Activated CD4-positive, alpha-beta T cell treated with anti-CD3 and anti-CD28 coated beads, Interleukin-2, Interleukin-4, amounts not matched to agents 100 ng/mL and 50 ng/mL, durations not matched to agents 16 hours and 8 hours (primary cell): ENCODE data around the gene SGCD.

ENCODE experiments used
- DNase-seq: peaks from one replicate; pipeline ENCODE4 v3.0.0-alpha.2; 2020; ENCODE audit warnings: low spot score

The SGCD gene

GRCh38 chr5:156326718-156327259 lies at the start of gene SGCD:
TSS of gene SGCD (plus strand) at chr5:156327164.
- no peak for DNase-seq

- no peak for DNase-seq
Measured at GRCh38 chr5:156277290-156277689, 49.7 kb upstream of the SGCD start.

- no peak for DNase-seq
Measured at GRCh38 chr5:156295431-156295830, 31.5 kb upstream of the SGCD start.

DNA sequence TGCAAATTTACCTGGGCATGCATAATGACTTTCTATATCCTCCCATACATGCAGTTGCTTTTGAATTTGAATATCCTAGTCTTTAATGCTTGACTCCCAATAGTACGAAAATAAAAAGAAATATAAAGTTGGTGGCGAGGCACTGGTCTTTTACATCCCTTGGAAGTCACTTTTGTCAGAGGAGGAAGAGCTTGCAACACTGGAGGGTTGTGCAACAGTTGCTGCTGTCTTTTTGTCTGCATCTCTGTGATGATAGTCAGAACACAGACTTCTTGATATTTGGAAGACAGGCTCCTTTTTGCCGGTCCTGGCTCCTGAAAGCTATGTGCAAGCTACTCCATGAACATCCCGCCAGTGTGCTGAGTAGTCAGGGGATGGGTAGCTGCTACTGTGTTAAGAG lies 16.8 kb upstream of the SGCD start:
- DNase-seq = no peak

GRCh38 chr5:156312897-156313694 lies 13.9 kb upstream of the SGCD start:
- no peak for DNase-seq

GRCh38 chr5:156314416-156314815 lies 12.5 kb upstream of the SGCD start:
- no peak for DNase-seq

- DNase-seq = no peak
Measured at GRCh38 chr5:156322666-156323065, 4.3 kb upstream of the SGCD start.

DNA sequence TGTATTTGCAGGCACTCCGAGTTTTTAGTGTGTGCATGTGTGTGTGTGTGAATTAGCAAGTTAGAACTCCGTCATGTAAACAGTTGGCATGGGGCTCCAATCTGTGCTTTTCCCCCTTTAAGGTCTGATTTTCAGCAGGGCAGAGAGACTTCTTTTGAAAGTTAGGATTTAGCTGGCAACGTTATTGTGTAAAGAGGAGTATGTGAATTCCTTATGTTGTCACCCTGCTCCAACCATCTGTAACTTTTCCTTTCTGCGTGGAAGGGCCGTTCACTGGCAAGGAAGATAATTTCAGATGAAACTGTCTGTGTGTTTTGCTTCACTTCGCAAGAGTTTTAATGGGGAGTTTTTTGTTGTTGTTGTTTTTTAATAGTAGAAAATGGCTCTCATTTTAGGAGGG lies 332 bp downstream of the SGCD start:
- DNase-seq = no peak

DNA sequence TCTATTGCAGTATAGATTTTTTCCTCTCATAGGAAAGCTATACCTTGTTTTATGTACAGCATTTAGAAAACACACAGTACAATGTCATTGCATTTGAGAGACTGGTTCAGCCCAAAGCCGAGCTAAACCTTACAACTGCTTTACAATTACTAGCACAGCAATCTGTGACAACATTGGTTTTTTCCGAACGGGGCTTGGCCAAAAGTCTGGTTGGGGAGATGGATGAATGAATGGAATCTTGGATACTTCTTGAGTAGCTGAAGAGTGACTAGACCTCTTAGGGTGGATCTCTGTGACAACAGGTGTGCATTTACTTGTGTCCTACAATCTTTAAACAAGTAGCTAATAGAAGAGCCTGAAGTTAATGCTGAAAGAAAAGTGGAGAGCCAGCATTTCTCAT lies 1.2 kb downstream of the SGCD start:
- DNase-seq = no peak

GRCh38 chr5:156328766-156329165 lies 1.8 kb downstream of the SGCD start:
- DNase-seq = no peak

- DNase-seq = no peak
Measured at GRCh38 chr5:156329171-156329611, 2.2 kb downstream of the SGCD start.

DNA sequence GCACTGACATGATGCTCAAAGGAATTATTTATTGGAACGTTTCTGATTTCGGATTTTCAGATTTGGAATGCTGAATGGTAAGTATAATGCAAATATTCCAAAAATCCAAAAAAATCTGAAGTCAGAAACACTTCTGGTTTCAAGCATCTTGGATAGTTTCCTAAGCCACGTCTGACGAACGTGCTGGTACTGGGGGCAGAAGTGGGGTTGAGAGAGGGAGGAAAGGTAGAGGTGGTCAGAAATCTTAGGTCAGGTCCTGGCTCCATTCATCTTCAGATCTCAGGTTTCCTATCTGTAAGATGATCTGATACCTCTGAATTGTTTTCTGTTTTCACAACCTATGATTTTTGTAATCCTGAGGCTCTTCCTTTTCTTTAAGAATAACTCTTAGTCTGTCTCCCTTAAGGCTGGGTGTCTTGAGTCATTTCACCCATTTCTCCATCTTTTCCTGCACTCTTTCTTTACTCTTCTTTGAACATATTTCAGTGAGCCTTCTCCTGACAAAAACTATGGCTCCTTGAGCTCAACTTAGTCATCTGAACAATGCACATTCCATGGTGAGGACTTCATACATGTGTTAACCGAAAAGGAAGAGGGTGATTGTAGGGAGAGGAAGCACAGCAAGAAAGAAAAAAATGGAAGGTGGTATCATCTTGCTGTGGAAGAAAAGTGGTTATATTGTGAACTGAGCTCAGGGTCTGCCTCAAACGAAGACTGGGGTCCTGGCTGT lies 3.3 kb downstream of the SGCD start:
- DNase-seq = no peak

DNA sequence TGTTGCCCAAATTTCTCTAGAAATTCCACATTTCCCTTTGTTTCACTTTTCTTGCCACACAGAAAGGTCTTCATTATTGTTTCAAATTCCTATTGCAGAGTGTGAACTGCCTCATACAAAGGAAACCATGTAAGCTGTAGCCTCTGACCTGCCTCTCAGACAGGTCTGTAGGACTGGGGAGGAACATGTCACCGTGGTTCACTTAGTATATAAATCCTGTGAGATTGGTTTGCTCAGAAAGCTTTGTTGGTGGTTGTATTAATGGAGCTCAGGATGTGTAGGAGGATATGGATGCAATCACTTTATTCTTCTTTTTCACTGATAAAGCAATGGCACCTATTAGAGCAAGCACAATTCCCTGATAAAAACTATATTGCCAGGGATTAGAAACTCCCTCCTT lies 4.2 kb downstream of the SGCD start:
- no peak for DNase-seq

GRCh38 chr5:156331845-156332244 lies 4.9 kb downstream of the SGCD start:
- DNase-seq = no peak

DNA sequence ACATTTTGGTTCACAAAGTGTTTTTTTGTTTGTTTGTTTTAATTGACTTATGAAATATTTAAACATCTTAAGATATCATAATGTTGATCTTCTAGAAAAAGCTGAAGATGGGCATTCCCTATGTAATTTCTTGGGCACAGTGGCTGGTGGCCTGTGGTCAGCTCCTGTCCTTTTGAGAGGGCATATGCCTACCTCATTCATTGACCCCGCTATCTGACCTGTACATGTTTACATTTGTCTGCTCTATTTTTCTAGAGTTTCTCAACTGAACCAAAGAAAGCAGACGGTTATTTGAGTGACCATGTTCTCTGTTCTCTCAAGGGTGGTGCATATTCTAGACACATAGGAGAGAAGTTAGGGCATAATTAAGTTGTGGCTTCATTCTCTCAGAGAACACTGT lies 5.3 kb downstream of the SGCD start:
- no peak for DNase-seq

DNA sequence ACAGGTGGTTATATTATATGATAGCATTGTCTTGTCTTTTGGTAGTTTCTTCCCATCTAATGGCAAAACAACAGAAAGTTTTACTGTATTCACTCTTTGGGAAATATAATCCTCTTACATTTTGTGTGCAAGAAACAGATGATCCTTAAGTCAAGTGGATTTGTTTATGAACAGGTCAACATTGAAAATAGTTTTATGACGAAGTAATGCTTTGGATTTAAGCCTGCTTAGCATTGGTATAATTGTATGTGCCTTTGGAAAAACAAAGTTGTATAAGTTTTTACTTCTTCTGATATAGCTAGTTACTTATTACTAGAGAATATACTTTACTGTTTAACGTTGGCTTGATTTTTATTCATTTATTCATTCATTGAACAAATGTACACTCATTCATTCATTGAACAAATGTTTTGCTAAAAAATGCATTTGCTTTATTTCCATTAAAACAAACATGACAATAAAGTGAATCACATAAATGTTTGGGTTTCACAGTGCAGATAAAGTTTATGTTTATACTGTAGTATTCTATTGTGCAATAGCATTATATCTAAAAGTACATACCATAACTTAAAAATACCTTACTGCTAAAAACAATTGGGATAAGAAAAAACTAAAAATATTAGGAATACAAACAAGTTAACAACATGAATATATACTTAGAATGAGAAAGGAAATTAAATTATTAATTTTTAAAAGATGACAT lies 12.3 kb downstream of the SGCD start:
- no peak for DNase-seq

DNA sequence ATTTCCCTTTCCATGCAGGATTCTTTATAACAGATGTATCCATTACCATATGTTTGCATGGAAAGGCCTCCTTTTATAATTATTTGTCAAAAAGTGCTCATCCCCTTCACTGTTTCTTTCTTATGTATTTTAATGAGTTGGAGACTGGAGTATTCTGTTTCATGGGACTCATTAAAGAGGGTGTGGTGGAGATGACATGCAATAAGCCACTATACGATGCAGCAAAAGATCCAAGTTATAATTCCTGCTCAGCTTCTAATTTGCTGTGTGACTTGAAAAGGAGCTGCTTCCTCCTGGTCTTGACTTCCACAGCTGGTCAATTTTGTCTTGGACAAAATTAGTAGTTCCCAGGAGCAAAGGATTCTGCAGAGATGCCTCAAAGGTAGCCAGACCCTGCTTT lies 13.9 kb downstream of the SGCD start:
- no peak for DNase-seq

GRCh38 chr5:156350256-156350655 lies 23.3 kb downstream of the SGCD start:
- DNase-seq = no peak

DNA sequence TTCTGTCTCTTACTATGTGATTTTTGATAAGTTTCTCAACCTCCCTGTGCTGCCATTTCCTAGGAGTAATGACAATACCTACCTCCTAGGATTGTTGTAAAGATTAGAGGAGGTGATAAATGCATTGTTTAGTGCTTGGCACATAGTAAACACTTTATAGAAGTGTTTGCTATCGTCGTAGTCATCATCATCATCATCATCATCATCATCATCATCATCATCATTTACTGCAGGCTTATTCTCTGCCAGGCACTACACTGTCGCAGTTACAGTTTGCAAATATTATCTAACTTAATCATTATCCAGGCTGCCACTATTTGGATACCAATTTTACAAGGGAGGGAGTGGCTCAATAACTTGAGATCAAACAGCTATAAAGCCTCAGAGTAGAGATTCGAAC lies 24.5 kb downstream of the SGCD start:
- DNase-seq = no peak

DNA sequence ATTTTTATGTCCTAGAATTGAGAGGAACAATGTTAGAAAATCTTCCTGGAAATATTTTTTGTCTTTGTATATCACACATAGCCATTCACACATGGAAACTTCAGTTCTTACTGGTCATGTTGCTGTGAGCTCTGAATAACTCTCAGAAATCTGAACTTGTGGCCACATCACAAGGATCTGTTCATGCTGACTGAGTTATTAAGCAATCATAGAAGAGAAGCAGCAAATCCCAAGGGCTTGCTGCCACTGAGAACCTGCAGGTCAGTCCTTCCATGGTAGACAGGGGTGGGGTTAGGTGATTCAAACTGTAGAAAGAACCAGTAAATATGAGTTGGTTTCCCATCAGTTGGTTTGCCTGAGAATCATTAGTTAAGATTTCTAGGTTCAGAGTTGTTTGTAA lies 27.6 kb downstream of the SGCD start:
- DNase-seq = no peak

DNA sequence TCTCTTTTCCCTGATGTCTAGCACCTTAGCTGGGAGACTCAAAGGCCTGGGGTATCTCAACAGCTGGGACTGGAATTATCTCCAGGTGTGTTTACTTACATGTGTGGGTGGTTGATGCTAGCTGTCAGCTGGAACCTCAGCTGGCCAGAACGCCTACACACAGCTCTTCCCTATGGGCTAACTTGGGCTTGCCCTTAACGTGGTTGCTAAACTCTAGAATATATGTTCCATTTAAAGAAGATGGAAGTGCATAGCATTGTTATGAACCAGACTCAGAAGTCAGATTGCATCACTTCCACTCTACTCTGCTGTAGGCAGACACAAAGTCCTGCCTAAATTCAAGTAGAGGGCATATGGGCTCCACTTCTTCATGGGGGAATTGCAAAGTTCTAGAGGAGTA lies 29.3 kb downstream of the SGCD start:
- DNase-seq = no peak

DNA sequence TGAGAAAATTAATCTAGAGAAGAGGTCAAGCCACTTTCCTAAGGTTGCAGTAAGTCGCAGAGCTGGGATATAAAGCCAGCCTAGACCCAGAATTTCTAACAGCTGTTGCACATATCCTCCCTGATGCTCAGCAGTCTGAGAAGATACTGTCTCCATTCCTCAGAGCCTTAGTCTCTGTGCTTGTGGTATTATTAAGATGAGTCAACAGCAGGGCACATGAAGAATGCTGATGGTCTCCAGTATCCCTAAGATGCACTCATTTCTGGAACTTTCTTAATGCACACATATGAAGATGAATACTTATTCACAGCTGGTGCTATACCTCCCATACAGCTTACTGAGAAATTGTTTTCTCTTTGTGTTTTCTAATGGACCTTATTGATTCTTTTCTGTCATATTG lies 32.5 kb downstream of the SGCD start:
- DNase-seq = no peak
